NCI-H345 (cell line): Measurements from ENCODE around the gene HEPN1.
A peak's percentile ranks its signal among the peaks of the same experiment; 100 is the strongest.

Experiments used
- DNase-seq: peaks from one replicate; lab custom pipeline; 2025; lab: John Stamatoyannopoulos, UW

HEPN1 gene

GRCh38 chr11:124918950-124919349 is at the start of gene HEPN1:
Gene HEPN1 (plus strand): TSS chr11:124919250.
- DNase-seq = no peak

DNA sequence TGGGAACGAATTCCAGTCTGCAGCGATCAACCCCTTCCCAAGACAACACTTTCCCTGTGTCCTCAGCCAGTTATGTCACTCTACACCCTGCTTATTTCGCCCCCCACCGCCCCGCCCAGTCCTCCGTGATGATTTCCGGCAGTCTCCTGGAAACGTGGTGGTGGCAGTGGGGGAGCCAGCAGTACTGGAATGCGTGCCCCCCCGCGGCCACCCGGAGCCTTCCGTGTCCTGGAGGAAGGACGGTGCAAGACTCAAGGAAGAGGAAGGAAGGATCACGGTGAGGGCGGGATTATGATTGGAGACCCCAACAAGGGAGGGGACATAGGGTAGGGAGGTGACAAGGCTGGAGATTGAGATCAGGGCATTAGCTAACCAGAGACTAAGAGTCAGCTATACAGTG is 49.7 kb upstream of the HEPN1 start:
- no peak for DNase-seq

- DNase-seq = no peak
Measured at GRCh38 chr11:124869856-124870387, 49.1 kb upstream of the HEPN1 start.

DNA sequence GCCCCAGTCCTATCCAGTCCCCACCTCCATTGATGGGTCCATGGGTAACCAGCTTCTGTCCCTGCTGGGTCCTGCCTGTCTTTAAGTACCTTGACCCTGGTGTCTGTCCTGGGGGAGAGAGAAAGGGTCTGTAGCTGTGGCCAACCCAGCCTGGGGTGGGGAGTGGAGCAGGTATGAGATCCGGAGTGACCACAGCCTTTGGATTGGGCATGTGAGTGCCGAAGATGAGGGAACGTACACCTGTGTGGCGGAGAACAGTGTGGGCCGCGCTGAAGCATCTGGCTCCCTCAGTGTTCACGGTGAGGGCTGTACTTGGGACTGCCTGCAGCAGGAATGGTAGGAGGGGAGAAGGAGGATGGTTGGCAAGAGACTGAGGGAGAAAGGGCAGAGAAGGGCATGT is 48.6 kb upstream of the HEPN1 start:
- no peak for DNase-seq

DNA sequence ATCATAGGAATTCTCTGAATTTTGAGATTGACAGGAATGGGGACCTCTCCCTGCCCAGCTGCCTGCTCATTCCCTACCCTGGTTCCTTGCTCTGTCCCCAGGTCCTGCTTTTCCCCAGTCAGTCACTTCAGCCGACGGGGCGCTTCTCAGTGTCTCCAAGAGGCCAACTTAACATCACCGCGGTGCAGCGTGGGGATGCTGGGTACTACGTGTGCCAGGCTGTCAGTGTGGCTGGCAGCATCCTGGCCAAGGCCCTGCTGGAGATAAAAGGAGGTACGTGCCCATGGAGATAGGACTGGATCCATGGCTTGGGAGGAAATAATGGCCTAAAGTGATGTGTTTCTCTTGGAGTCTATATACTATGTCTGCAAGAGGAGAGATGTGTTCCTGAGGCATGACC is 46.8 kb upstream of the HEPN1 start:
- no peak for DNase-seq

GRCh38 chr11:124872741-124873140 is 46.3 kb upstream of the HEPN1 start:
- DNase-seq = no peak

GRCh38 chr11:124873951-124874350 is 45.1 kb upstream of the HEPN1 start:
- DNase-seq = no peak

- no peak for DNase-seq
Measured at GRCh38 chr11:124874571-124875255, 44.3 kb upstream of the HEPN1 start.

GRCh38 chr11:124875401-124875800 is 43.6 kb upstream of the HEPN1 start:
- DNase-seq = no peak

DNA sequence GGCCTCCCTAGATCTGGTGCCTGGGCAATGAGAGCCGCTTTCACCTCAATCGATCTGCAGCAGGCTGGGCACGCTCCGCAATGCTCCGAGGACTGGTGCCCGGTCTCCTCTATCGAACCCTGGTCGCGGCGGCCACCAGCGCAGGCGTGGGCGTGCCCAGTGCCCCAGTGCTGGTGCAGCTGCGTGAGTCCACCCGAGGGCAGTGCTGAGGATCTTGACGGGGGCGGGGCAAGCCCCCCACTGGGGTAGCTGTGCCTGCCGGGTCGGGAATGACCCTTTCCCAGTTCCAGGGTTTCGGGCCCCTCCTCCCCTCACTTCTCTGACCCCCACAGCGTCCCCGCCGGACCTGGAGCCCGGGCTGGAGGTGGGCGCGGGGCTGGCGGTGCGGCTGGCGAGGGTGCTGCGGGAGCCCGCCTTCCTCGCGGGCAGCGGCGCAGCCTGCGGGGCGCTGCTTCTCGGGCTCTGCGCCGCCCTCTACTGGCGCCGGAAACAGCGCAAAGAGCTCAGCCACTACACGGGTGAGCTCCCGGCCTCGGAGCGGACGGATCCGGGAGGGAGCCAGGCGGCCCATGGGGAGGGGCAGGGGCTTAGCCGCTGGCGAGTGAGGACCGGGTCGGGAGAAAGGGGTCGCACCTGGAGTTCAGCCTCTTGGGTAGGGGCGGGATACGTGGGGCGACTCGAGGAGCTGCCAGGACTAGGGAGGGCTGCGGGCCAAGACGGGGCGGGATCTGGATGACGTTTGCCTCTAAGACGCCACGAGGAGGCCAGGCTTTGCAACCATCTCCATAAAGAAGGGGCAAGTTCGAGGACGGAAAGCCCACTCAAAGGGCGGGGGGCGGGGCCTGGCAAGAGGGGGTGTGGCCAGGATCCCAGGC is 42.9 kb upstream of the HEPN1 start:
- peak; percentile 88 for DNase-seq

DNA sequence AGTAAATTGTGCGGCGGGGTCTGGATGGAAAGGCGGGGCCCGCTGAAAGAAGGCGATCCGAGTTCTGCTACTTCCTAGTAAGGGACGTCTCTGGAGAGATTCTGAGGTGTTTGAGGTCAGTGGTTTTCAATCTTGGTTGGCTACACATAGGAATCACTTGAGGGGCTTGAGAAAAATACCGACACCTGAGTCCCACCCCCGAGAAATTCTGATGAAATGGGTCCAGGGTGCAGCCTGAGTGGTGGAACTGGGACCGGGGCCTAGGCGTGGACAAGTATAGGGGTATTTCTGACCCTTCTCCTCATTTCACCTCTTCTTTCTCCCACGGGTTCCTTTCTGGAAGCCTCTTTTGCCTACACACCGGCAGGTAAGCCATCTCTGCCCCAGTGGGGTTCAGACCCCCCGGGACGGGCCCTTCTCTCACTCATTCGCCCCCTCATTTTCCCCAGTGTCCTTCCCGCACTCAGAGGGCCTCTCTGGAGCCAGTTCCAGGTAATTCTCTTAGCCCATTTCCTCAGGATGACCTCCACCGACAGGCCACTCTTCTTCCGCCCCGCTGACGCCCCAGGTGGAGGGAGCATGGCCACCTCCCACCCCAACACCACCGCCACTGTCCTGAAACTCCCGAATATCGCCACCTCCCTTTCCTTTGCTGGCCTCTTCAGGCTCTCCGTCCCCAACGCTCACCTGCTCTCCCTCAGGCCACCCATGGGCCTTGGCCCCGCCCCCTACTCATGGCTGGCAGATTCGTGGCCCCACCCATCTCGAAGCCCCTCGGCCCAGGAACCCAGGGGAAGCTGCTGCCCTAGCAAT is 42.0 kb upstream of the HEPN1 start:
- DNase-seq = no peak

DNA sequence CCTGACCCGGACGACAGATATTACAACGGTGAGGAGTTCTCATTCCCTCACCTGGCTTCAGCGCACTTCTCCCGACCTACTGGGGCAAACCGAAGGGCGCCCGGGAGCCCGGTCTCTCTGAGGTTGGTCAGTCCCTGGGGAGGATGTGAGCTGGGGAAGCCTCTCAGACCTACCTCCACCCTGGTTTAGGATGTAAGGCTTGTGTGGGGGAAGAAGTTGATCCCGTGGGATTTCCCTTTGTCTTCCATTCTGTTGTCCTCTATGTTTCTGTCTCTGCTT is 41.5 kb upstream of the HEPN1 start:
- no peak for DNase-seq

DNA sequence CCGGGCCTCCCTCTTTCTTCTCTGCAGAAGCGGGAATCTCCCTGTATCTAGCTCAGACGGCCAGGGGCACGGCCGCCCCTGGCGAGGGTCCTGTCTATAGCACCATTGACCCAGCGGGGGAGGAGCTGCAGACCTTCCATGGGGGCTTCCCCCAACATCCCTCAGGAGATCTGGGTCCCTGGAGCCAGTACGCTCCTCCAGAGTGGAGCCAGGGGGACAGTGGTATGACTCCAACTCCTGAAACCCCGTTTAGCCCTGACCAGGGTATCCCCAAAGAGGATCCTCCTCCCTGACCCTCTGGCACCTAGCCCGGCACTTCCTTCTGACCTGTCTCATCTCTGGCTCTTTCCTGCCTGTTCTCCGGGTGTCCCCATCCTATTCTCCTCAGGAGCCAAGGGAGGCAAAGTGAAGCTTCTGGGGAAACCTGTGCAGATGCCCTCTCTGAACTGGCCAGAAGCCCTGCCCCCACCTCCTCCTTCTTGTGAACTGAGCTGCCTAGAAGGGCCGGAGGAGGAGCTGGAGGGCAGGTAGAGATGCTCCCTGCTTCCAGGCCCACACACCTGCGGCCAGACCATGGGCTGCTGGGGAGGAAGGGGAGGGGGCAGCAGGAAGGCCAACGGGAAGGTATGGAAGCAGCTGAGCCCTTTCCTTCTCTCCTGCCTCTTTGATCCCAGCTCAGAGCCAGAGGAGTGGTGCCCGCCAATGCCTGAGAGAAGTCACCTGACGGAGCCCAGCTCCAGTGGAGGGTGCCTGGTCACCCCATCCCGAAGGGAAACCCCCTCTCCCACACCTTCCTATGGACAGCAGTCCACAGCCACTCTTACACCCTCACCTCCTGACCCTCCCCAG is 40.9 kb upstream of the HEPN1 start:
- no peak for DNase-seq

DNA sequence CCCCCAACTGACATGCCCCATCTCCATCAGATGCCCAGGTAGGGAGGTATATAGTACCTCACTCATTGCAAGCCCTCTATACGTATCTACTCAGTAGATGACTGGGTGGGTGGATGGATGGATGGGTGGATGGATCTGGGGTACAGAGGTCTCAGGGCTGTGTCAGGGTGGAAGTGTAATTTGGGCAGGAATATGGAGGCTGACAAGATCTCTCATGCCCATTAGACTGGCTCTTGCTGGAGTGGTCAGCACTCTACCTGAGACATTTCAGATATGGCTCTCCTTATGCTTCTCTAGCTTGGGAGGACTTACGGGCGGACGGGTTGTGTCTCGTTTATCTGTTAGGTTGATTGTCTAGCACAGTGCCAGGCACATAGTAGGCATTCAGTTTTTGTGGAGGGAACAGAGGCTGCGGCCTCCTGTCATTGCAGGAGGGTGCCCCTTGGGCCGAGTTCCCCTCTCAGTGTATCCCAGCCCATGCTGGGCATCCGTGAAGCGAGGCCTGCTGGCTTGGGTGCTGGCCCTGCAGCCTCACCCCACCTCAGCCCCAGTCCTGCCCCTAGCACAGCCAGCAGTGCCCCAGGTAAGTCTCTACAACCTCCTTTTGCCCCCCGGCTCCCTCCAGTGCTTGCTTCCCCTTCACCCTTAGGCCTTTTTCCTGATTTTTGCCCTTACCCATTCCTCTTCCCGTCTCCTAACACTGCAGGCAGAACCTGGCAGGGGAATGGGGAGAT is 40.1 kb upstream of the HEPN1 start:
- no peak for DNase-seq

- no peak for DNase-seq
Measured at GRCh38 chr11:124879493-124880289, 39.4 kb upstream of the HEPN1 start.

DNA sequence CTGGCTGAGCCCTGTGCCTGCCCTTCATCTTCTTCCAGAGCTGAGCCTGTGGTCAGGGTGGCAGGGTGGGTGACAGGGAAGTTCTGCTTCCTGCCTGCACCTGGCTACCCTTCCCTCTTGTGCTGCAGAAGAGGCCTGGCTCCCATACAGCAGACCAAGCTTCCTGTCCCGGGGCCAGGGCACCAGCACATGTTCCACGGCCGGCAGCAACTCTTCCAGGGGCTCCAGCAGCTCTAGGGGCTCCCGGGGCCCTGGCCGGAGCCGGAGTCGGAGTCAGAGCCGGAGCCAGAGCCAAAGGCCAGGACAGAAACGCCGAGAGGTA is 38.8 kb upstream of the HEPN1 start:
- no peak for DNase-seq

GRCh38 chr11:124880958-124881357 is 38.1 kb upstream of the HEPN1 start:
- DNase-seq = no peak

GRCh38 chr11:124882339-124883071 is 36.5 kb upstream of the HEPN1 start:
- no peak for DNase-seq

- DNase-seq = no peak
Measured at GRCh38 chr11:124884340-124884739, 34.7 kb upstream of the HEPN1 start.
